Breast epithelium (tissue), 4 donors: ENCODE data around the gene PLPPR2. TPM values are rescaled to one million over a fixed set of nuclear protein-coding genes. Genes with fewer than 3 reads are reported as not detected.

ENCODE experiments used
- DNase-seq, 2 donors: peaks; one replicate each; pipeline ENCODE4 v3.0.0-alpha.2; 2019; ENCODE audit warnings: low spot score in 2 of 2
- H3K27ac ChIP-seq, 2 donors: fragments of 200-600 bp; sonication (generic) in 1 of 2; one replicate each; pipeline ENCODE4 v1.5.1; 2016 to 2019; ENCODE audit warnings: mild to moderate bottlenecking in 1 of 2
- H3K27me3 ChIP-seq, 2 donors: fragments of 200-600 bp; sonication (generic) in 1 of 2; one replicate each; pipeline versions ENCODE4 v1.5.1 to v1.6.0; 2017 to 2019; ENCODE audit warnings: control low read depth in 1 of 2, mild to moderate bottlenecking in 1 of 2
- H3K36me3 ChIP-seq: fragments of 200-600 bp; one replicate; pipeline ENCODE4 v1.5.1; 2019
- H3K4me1 ChIP-seq, 2 donors: fragments of 200-600 bp; sonication (generic); one replicate each; pipeline ENCODE4 v1.5.1; 2016 to 2019; ENCODE audit warnings: control low read depth in 1 of 2
- H3K4me3 ChIP-seq, 3 donors: fragments of 200-600 bp; sonication (generic); 1 replicate in 2 of 3; 2 replicates in 1 of 3; pipeline ENCODE4 v1.5.1; 2016 to 2019; ENCODE audit warnings: mild to moderate bottlenecking in 3 of 3, moderate library complexity in 2 of 3
- H3K9me3 ChIP-seq, 2 donors: fragments of 200-600 bp; sonication (generic) in 1 of 2; one replicate each; pipeline ENCODE4 v1.5.1; 2016 to 2019; ENCODE audit warnings: control low read depth in 1 of 2
- CTCF ChIP-seq, 3 donors: fragments of 450-650 bp; IDR thresholded peaks; one replicate each; pipeline ENCODE4 v1.5.1; 2016 to 2017; ENCODE audit warnings: antibody characterized with exemption in 3 of 3, mild to moderate bottlenecking in 3 of 3, moderate library complexity in 3 of 3
- POLR2A ChIP-seq: fragments of 450-650 bp; IDR thresholded peaks from one replicate; pipeline ENCODE4 v1.6.1; 2016; ENCODE audit warnings: antibody characterized with exemption, mild to moderate bottlenecking, moderate library complexity
- POLR2AphosphoS5 ChIP-seq, 3 donors: sonication (generic); formaldehyde crosslinking; IDR thresholded peaks; one replicate each; pipeline ENCODE4 v1.6.1; 2017; ENCODE audit warnings: antibody characterized with exemption in 3 of 3
- intact Hi-C: fragments of 100-400 bp; cut with DNase I; formaldehyde crosslinking; loops from one replicate; pipeline ENCODE4 v1.15.1; 2023; ENCODE audit warnings: low total_unique reads
- total RNA-seq, 3 donors: library from RNA; depleted of rRNA; stranded (reverse); fragments of >200 nt; gene quantifications; one replicate each; pipeline ENCODE4 v1.1.0, GENCODE V29; 2016

PLPPR2 gene
- total RNA-seq, 3 donors from 2014 or later = 7.7 to 19.0 (median 11.3) TPM

- intact Hi-C loops = no loop called here
- Histone ChIP-seq H3K27me3 (peaks cover 3 to 13% of the 10 kb centered on the region in 2 donors), H3K27ac (no peak overlapping the region), H3K9me3 (no peaks in the 10 kb centered on the region), H3K36me3 (no peaks in the 10 kb centered on the region), H3K4me1 (peaks cover 6 to 18% of the 10 kb centered on the region in 2 donors), H3K4me3 (peak overlapping the region in 2 of 3 donors; percentile 71 to 78)
- TF ChIP-seq CTCF (IDR thresholded peaks at IDR 0.05) = no peak
- no peak for TF ChIP-seq POLR2A
- no peak for TF ChIP-seq POLR2AphosphoS5 (IDR thresholded peaks at IDR 0.05)
- DNase-seq = no peak
Measured at GRCh38 chr19:11379857-11380350, 24.7 kb downstream of the PLPPR2 start.

DNA sequence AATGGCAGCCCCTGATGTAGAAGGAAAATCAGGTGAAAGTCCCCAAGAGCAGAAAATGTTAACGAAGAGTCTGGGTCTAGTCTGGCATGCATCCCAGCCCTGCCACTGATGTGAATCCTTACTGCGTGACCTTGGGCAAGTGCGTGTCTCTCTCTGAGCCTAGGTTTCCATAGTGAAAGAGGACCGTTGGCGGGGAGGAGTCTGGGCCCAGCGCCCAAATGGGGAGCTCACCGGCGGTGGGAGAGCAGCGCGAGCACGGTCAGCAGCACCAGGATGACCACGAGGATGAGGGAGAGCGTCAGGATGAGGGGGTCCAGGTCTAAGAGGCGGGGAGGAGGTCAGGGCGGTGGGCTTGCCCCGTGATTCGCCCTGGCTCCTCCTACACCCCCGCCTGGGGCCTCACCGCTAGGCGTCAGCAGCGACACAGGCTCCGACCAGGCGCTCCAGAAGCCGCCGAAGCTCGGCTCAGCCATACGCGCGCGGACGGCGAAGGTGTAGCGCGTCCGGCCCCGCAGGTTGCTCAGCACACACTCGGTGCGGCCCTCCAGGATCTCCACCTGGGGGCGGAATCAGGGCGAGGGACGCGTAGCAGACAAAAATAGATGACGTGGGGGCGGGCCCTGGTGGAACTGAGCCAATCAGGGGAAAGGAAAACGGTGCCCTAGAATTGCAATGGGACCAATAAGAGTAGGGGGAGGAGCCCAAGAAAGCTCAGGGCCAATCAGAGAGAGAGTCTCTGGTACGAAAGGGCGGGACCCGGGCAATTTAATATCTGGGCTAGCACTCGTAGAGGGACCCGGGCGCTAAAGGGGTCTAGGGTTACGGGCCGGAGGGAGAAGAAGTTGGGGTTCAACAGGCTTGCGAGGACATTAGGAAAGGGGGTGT lies 25.7 kb downstream of the PLPPR2 start:
- TF ChIP-seq POLR2AphosphoS5 (IDR thresholded peaks at IDR 0.05) = peak; percentile 80 to 91 (median 88)
- peak; percentile 62 to 82 (median 74) for TF ChIP-seq CTCF (IDR thresholded peaks at IDR 0.05)
- TF ChIP-seq POLR2A = peak; percentile 54
- peaks cover 2 to 18% of the 10 kb centered on the region in 2 donors for H3K4me1 ChIP-seq
- peaks cover 3 to 13% of the 10 kb centered on the region in 2 donors for H3K27me3 ChIP-seq
- DNase-seq = peak; percentile 97
- H3K36me3 ChIP-seq = no peaks in the 10 kb centered on the region
- peak overlapping the region; percentile 91 to 95 for H3K27ac ChIP-seq
- H3K4me3 ChIP-seq = peak overlapping the region; percentile 61 to 78 (median 71)
- no peaks in the 10 kb centered on the region for H3K9me3 ChIP-seq
- intact Hi-C loops = no loop called here

- intact Hi-C loops = no loop called here
- peaks cover 0 to 18% of the 10 kb centered on the region in 2 donors for H3K4me1 ChIP-seq
- H3K36me3 ChIP-seq = no peaks in the 10 kb centered on the region
- no peaks in the 10 kb centered on the region for H3K9me3 ChIP-seq
- TF ChIP-seq CTCF (IDR thresholded peaks at IDR 0.05) = peak; percentile 20 to 53 (median 29)
- TF ChIP-seq POLR2A = no peak
- peak overlapping the region; percentile 36 to 52 (median 44) for H3K4me3 ChIP-seq
- DNase-seq = no peak
- H3K27me3 ChIP-seq = peaks cover 3 to 13% of the 10 kb centered on the region in 2 donors
- no peak overlapping the region for H3K27ac ChIP-seq
Measured at GRCh38 chr19:11382898-11383705, 27.9 kb downstream of the PLPPR2 start.

GRCh38 chr19:11383706-11384048 lies 28.4 kb downstream of the PLPPR2 start:
- peaks cover 3 to 13% of the 10 kb centered on the region in 2 donors for H3K27me3 ChIP-seq
- H3K27ac ChIP-seq = peak overlapping the region in 1 of 2 donors; percentile 23
- no peaks in the 10 kb centered on the region for H3K36me3 ChIP-seq
- peaks cover 0 to 18% of the 10 kb centered on the region in 2 donors for H3K4me1 ChIP-seq
- H3K9me3 ChIP-seq = no peaks in the 10 kb centered on the region
- peak overlapping the region; percentile 36 to 52 (median 44) for H3K4me3 ChIP-seq
- DNase-seq = no peak
- intact Hi-C loops = no loop called here
- no peak for TF ChIP-seq POLR2AphosphoS5 (IDR thresholded peaks at IDR 0.05)
- TF ChIP-seq CTCF (IDR thresholded peaks at IDR 0.05) = no peak
- TF ChIP-seq POLR2A = no peak
